ENCODE results near the gene BPNT1.
A peak's percentile ranks its signal among the peaks of the same experiment; 100 is the strongest.
"Not testable (repeated sequence)": the region's sequence is repeated elsewhere in the genome, so short reads cannot be mapped to it uniquely, and the experiment has no call there.

BPNT1 gene

GRCh38 chr1:220045356-220046051 is 44.1 kb downstream of the BPNT1 start:
- H3K27ac ChIP-seq, result peak overlapping the region; percentile 85
- peak overlapping the region; percentile 91 for H3K4me3 ChIP-seq
- H3K9ac ChIP-seq, result peak overlapping the region; percentile 89
- H3K4me2 ChIP-seq, result peak overlapping the region; percentile 80
- H4K20me1 ChIP-seq, result peaks cover 40% of the 10 kb centered on the region
- H3K9me3 ChIP-seq, result no peaks in the 10 kb centered on the region
- H3K27me3 ChIP-seq, result no peaks in the 10 kb centered on the region
- no peak for TF ChIP-seq Cebpa-rat (IDR thresholded peaks at IDR 0.05)
- peaks cover 25% of the 10 kb centered on the region for H3K36me3 ChIP-seq
- peaks cover 29% of the 10 kb centered on the region for H3K4me1 ChIP-seq

GRCh38 chr1:220044678-220045355 is 44.8 kb downstream of the BPNT1 start:
- Histone ChIP-seq H3K27ac (no peak overlapping the region), H3K9ac (peak overlapping the region; percentile 89)

GRCh38 chr1:220043646-220044045 is 45.9 kb downstream of the BPNT1 start:
- Histone ChIP-seq H3K4me1 (peaks cover 29% of the 10 kb centered on the region), H3K27ac (no peak overlapping the region), H3K9me3 (no peaks in the 10 kb centered on the region), H3K9ac (no peak overlapping the region), H3K4me3 (no peak overlapping the region), H4K20me1 (peaks cover 58% of the 10 kb centered on the region), H3K4me2 (peak overlapping the region; percentile 41), H3K27me3 (no peaks in the 10 kb centered on the region), H3K36me3 (peaks cover 38% of the 10 kb centered on the region)
- TF ChIP-seq Cebpa-rat (IDR thresholded peaks at IDR 0.05), result no peak

More at GRCh38 chr1:220044678-220045355, 44.8 kb downstream of the BPNT1 start:
- Histone ChIP-seq H3K4me1 (peaks cover 29% of the 10 kb centered on the region), H3K36me3 (peaks cover 27% of the 10 kb centered on the region), H3K4me2 (peak overlapping the region; percentile 80), H3K9me3 (no peaks in the 10 kb centered on the region), H4K20me1 (peaks cover 47% of the 10 kb centered on the region), H3K27me3 (no peaks in the 10 kb centered on the region), H3K4me3 (peak overlapping the region; percentile 91)
- no peak for TF ChIP-seq Cebpa-rat (IDR thresholded peaks at IDR 0.05)

GRCh38 chr1:220040028-220040596 is 49.5 kb downstream of the BPNT1 start:
- no peaks in the 10 kb centered on the region for H3K27me3 ChIP-seq
- H3K9me3 ChIP-seq, result no peaks in the 10 kb centered on the region
- no peak overlapping the region for H3K27ac ChIP-seq
- H3K4me2 ChIP-seq, result no peak overlapping the region
- H3K9ac ChIP-seq, result no peak overlapping the region
- no peak for TF ChIP-seq Cebpa-rat (IDR thresholded peaks at IDR 0.05)
- H3K4me3 ChIP-seq, result no peak overlapping the region
- H4K20me1 ChIP-seq, result peaks cover 94% of the 10 kb centered on the region
- peaks cover 63% of the 10 kb centered on the region for H3K36me3 ChIP-seq
- H3K4me1 ChIP-seq, result peaks cover 19% of the 10 kb centered on the region

GRCh38 chr1:220038640-220039039 is 50.9 kb downstream of the BPNT1 start:
- H3K27me3 ChIP-seq, result no peaks in the 10 kb centered on the region
- no peak overlapping the region for H3K4me2 ChIP-seq
- TF ChIP-seq Cebpa-rat (IDR thresholded peaks at IDR 0.05), result no peak
- H3K36me3 ChIP-seq, result peaks cover 77% of the 10 kb centered on the region
- peaks cover 93% of the 10 kb centered on the region for H4K20me1 ChIP-seq
- no peak overlapping the region for H3K9ac ChIP-seq
- no peak overlapping the region for H3K27ac ChIP-seq
- peaks cover 4% of the 10 kb centered on the region; the same call in 1 of the 2 replicates for H3K4me1 ChIP-seq
- no peaks in the 10 kb centered on the region for H3K9me3 ChIP-seq
- H3K4me3 ChIP-seq, result no peak overlapping the region

- not testable (repeated sequence) for H3K27ac ChIP-seq, H3K4me3 ChIP-seq, H3K4me2 ChIP-seq, H3K9me3 ChIP-seq, H3K27me3 ChIP-seq, H3K9ac ChIP-seq, H3K4me1 ChIP-seq
- Histone ChIP-seq H3K36me3 (peaks cover 83% of the 10 kb centered on the region), H4K20me1 (peaks cover 85% of the 10 kb centered on the region)
Observed at GRCh38 chr1:220037810-220038209, 51.8 kb downstream of the BPNT1 start.

GRCh38 chr1:220032911-220033310 is 56.7 kb downstream of the BPNT1 start:
- no peak overlapping the region for H3K4me3 ChIP-seq
- no peak overlapping the region for H3K4me2 ChIP-seq
- no peak overlapping the region for H3K9ac ChIP-seq
- no peak overlapping the region for H3K27ac ChIP-seq
- no peaks in the 10 kb centered on the region for H3K4me1 ChIP-seq
- peaks cover 85% of the 10 kb centered on the region for H3K36me3 ChIP-seq
- TF ChIP-seq Cebpa-rat (IDR thresholded peaks at IDR 0.05), result no peak
- peaks cover 36% of the 10 kb centered on the region for H4K20me1 ChIP-seq
- H3K9me3 ChIP-seq, result no peaks in the 10 kb centered on the region
- H3K27me3 ChIP-seq, result no peaks in the 10 kb centered on the region

GRCh38 chr1:220031287-220031686 is 58.3 kb downstream of the BPNT1 start:
- no peak overlapping the region for H3K9ac ChIP-seq
- H3K4me2 ChIP-seq, result no peak overlapping the region
- peaks cover 91% of the 10 kb centered on the region for H3K36me3 ChIP-seq
- H3K27me3 ChIP-seq, result no peaks in the 10 kb centered on the region
- no peaks in the 10 kb centered on the region for H3K4me1 ChIP-seq
- peaks cover 20% of the 10 kb centered on the region for H4K20me1 ChIP-seq
- no peak overlapping the region for H3K4me3 ChIP-seq
- H3K27ac ChIP-seq, result no peak overlapping the region
- H3K9me3 ChIP-seq, result no peaks in the 10 kb centered on the region
- no peak for TF ChIP-seq Cebpa-rat (IDR thresholded peaks at IDR 0.05)

- no peak overlapping the region for H3K4me3 ChIP-seq
Observed at GRCh38 chr1:220028346-220028895, 61.2 kb downstream of the BPNT1 start.

GRCh38 chr1:220019071-220019470 is 70.5 kb downstream of the BPNT1 start:
- Histone ChIP-seq H4K20me1 (peaks cover 5% of the 10 kb centered on the region; the same call in 1 of the 2 replicates), H3K36me3 (peaks cover 89% of the 10 kb centered on the region), H3K4me2 (no peak overlapping the region), H3K9me3 (no peaks in the 10 kb centered on the region), H3K9ac (no peak overlapping the region), H3K27ac (no peak overlapping the region), H3K4me3 (no peak overlapping the region), H3K4me1 (no peaks in the 10 kb centered on the region), H3K27me3 (no peaks in the 10 kb centered on the region)
- TF ChIP-seq Cebpa-rat (IDR thresholded peaks at IDR 0.05), result no peak

More at GRCh38 chr1:220028346-220028895, 61.2 kb downstream of the BPNT1 start:
- Histone ChIP-seq H4K20me1 (no peaks in the 10 kb centered on the region; the same call in 1 of the 2 replicates), H3K27ac (no peak overlapping the region), H3K27me3 (no peaks in the 10 kb centered on the region), H3K4me1 (no peaks in the 10 kb centered on the region), H3K4me2 (no peak overlapping the region), H3K9ac (no peak overlapping the region), H3K9me3 (no peaks in the 10 kb centered on the region), H3K36me3 (peaks cover 92% of the 10 kb centered on the region)
- no peak for TF ChIP-seq Cebpa-rat (IDR thresholded peaks at IDR 0.05)
